ENCODE results near the gene CEP63.
"Not testable (repeated sequence)": the region's sequence is repeated elsewhere in the genome, so short reads cannot be mapped to it uniquely, and the experiment has no call there.

CEP63 gene

GRCh38 chr3:134545818-134546217 is 60.0 kb downstream of the CEP63 start:
- no peak for TF ChIP-seq POLR2A (IDR thresholded peaks at IDR 0.05; ENCODE audit: low read depth, low read length)
- TF ChIP-seq POLR2AphosphoS5 (IDR thresholded peaks at IDR 0.05; ENCODE audit: low read depth, low read length), result no peak
- no peak for TF ChIP-seq TAF1 (IDR thresholded peaks at IDR 0.05; ENCODE audit: borderline replicate concordance, low read depth, low read length)
- DNase-seq (ENCODE audit: insufficient read length) (no peak), FAIRE-seq (no peak)

- no peak for DNase-seq (ENCODE audit: insufficient read length)
- FAIRE-seq, result no peak
- TF ChIP-seq TAF1 (IDR thresholded peaks at IDR 0.05; ENCODE audit: borderline replicate concordance, low read depth, low read length) (no peak), POLR2A (IDR thresholded peaks at IDR 0.05; ENCODE audit: low read depth, low read length) (no peak), POLR2AphosphoS5 (IDR thresholded peaks at IDR 0.05; ENCODE audit: low read depth, low read length) (no peak)
Observed at GRCh38 chr3:134552784-134553183, 66.9 kb downstream of the CEP63 start.

DNA sequence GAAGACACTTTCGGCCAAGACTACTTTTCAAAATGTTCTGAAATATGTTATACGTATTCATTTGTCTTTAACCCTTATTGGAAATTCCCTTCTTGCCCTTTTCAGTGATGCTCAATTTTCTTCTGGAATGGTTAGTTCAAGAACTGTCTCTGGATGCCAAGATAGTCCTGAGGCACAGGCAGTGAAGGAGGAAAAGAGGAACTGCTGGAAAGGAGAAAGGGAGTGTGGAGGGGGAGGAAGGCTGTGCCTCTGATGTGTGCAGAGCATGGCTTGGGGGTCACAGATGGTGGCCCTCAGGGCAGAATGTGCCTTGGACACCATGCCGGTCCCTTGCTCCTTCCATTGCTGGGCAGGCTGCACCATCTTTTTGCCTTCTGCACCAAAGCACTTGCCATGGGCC is 73.7 kb downstream of the CEP63 start:
- no peak for FAIRE-seq
- no peak for DNase-seq (ENCODE audit: insufficient read length)
- TF ChIP-seq POLR2AphosphoS5 (IDR thresholded peaks at IDR 0.05; ENCODE audit: low read depth, low read length), result no peak
- no peak for TF ChIP-seq TAF1 (IDR thresholded peaks at IDR 0.05; ENCODE audit: borderline replicate concordance, low read depth, low read length)
- TF ChIP-seq POLR2A (IDR thresholded peaks at IDR 0.05; ENCODE audit: low read depth, low read length), result no peak

DNA sequence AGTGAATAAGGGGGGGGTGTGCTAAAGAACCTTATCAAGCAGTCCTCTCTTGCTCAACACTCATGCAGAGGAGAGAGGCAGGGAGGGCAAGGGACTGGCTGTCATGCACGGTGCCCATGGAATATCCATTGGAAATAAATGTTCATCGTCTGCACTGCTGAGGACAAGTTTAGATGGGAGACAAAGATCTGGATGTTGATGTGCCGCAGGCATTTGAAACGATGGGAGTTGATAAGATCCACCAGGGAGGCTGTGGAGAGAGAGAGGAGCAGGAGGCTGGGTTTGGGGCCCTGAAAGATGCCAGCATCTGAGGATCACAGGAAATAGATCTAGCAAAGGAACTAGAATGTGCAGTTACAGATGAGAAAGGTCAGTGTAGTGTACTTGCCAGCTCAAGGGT is 76.2 kb downstream of the CEP63 start:
- TF ChIP-seq POLR2AphosphoS5 (IDR thresholded peaks at IDR 0.05; ENCODE audit: low read depth, low read length) (no peak), TAF1 (IDR thresholded peaks at IDR 0.05; ENCODE audit: borderline replicate concordance, low read depth, low read length) (no peak), POLR2A (IDR thresholded peaks at IDR 0.05; ENCODE audit: low read depth, low read length) (no peak)
- DNase-seq (ENCODE audit: insufficient read length) (no peak), FAIRE-seq (no peak)

DNA sequence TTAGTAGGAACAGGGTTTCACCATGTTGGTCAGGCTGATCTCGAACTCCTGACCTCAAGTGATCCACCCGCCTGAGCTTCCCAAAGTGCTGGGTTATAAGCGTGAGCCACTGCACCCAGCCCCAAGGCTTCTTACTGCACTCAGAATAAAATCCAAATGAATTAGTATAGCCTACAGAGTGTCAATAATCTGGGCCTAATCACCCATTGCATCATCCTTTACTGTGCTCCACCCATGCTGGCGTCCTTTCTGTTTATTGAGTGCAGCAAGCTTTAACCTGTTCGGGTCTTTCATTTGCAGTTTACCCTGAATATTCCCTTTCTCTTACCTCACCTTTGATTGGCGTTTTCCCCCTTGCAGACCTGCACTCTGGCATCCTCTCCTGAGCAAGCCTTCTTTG is 77.7 kb downstream of the CEP63 start:
- FAIRE-seq, result no peak
- no peak for TF ChIP-seq POLR2A (IDR thresholded peaks at IDR 0.05; ENCODE audit: low read depth, low read length)

DNA sequence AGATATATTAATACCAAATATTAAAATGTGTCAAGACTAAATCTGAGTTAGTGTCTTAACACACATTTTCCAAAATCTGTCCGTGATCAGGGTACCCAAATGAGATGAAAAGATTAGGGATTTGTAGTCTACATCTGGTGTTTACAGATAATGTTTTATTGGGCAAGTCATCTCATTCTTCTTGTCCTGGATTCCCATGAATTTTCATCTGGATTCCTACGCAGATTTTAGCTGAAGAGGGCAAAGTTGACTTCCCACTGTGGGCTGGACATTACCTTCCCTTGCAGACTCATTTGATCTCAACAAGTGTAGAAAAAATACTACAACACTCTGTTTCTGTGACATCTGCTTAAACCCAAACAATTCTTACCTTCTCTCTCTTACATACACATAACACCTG is 79.1 kb downstream of the CEP63 start:
- no peak for TF ChIP-seq POLR2AphosphoS5 (IDR thresholded peaks at IDR 0.05; ENCODE audit: low read depth, low read length)
- no peak for TF ChIP-seq POLR2A (IDR thresholded peaks at IDR 0.05; ENCODE audit: low read depth, low read length)
- no peak for TF ChIP-seq TAF1 (IDR thresholded peaks at IDR 0.05; ENCODE audit: borderline replicate concordance, low read depth, low read length)
- DNase-seq (ENCODE audit: insufficient read length) (no peak), FAIRE-seq (no peak)

More for the DNA sequence above, 77.7 kb downstream of the CEP63 start:
- no peak for DNase-seq (ENCODE audit: insufficient read length)

GRCh38 chr3:134567605-134568004 is 81.7 kb downstream of the CEP63 start:
- FAIRE-seq, result no peak
- no peak for DNase-seq (ENCODE audit: insufficient read length)
- no peak for TF ChIP-seq TAF1 (IDR thresholded peaks at IDR 0.05; ENCODE audit: borderline replicate concordance, low read depth, low read length)

DNA sequence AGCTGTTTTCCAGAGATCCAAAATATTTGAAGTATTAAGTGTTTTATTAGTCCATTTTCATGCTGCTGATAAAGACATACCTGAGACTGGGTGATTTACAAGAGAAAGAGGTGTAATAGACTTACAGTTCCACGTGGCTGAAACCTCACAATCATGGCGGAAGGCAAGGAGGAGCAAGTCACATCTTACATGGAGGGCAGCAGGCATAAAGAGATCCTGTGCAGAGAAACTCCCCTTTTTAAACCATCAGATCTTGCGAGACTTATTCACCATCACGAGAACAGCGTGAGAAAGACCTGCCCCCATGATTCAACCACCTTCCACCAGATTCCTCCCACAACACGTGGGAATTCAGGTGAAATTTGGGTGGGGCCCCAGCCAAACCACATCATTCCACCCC is 82.9 kb downstream of the CEP63 start:
- FAIRE-seq (no peak), DNase-seq (ENCODE audit: insufficient read length) (no peak)
- TF ChIP-seq POLR2A (IDR thresholded peaks at IDR 0.05; ENCODE audit: low read depth, low read length) (no peak), POLR2AphosphoS5 (IDR thresholded peaks at IDR 0.05; ENCODE audit: low read depth, low read length) (no peak), TAF1 (IDR thresholded peaks at IDR 0.05; ENCODE audit: borderline replicate concordance, low read depth, low read length) (no peak)

- not testable (repeated sequence) for FAIRE-seq; DNase-seq (ENCODE audit: insufficient read length)
Observed at GRCh38 chr3:134569899-134570298, 84.0 kb downstream of the CEP63 start.

DNA sequence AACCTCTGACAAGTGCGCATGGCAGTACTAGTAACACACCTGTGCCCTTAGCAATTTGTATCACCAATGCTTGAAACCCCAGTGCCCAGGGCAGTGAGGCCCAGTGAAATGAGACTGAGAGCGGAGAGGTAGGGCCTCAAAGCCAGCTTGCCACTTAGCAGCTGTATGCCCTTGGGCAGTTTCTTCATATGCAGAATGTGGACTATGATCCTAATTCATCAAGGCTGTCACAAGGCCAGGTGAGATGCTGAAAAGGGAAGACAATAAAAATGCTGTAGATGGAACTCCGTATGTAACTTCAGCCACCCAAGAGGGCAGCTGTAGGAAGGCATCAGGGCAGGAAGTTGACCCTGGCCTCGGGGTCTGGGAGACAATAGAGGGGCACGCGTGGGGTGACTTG is 90.6 kb downstream of the CEP63 start:
- FAIRE-seq (no peak), DNase-seq (ENCODE audit: insufficient read length) (no peak)
- TF ChIP-seq POLR2A (IDR thresholded peaks at IDR 0.05; ENCODE audit: low read depth, low read length) (no peak), TAF1 (IDR thresholded peaks at IDR 0.05; ENCODE audit: borderline replicate concordance, low read depth, low read length) (no peak), POLR2AphosphoS5 (IDR thresholded peaks at IDR 0.05; ENCODE audit: low read depth, low read length) (no peak)

GRCh38 chr3:134576831-134577230 is 91.0 kb downstream of the CEP63 start:
- no peak for DNase-seq (ENCODE audit: insufficient read length)
- no peak for TF ChIP-seq TAF1 (IDR thresholded peaks at IDR 0.05; ENCODE audit: borderline replicate concordance, low read depth, low read length)
- TF ChIP-seq POLR2AphosphoS5 (IDR thresholded peaks at IDR 0.05; ENCODE audit: low read depth, low read length), result no peak
- no peak for TF ChIP-seq POLR2A (IDR thresholded peaks at IDR 0.05; ENCODE audit: low read depth, low read length)
- FAIRE-seq, result no peak

GRCh38 chr3:134579141-134579665 is 93.3 kb downstream of the CEP63 start:
- DNase-seq (ENCODE audit: insufficient read length), result no peak
- TF ChIP-seq POLR2A (IDR thresholded peaks at IDR 0.05; ENCODE audit: low read depth, low read length) (no peak), TAF1 (IDR thresholded peaks at IDR 0.05; ENCODE audit: borderline replicate concordance, low read depth, low read length) (no peak), POLR2AphosphoS5 (IDR thresholded peaks at IDR 0.05; ENCODE audit: low read depth, low read length) (no peak)
- FAIRE-seq, result no peak

- no peak for TF ChIP-seq POLR2AphosphoS5 (IDR thresholded peaks at IDR 0.05; ENCODE audit: low read depth, low read length)
- TF ChIP-seq TAF1 (IDR thresholded peaks at IDR 0.05; ENCODE audit: borderline replicate concordance, low read depth, low read length), result no peak
- TF ChIP-seq POLR2A (IDR thresholded peaks at IDR 0.05; ENCODE audit: low read depth, low read length), result no peak
- DNase-seq (ENCODE audit: insufficient read length), result no peak
- no peak for FAIRE-seq
Observed at GRCh38 chr3:134590766-134591165, 104.9 kb downstream of the CEP63 start.

Data from GM12892 (cell line).